Skeletal muscle cell (primary cell): ENCODE results near the gene TET2.

ENCODE experiments used
- DNase-seq: peaks from one replicate; pipeline ENCODE4 v3.0.0-alpha.2; 2010; ENCODE audit warnings: low read depth
- H3K4me3 ChIP-seq: 2 replicates; pipeline ENCODE4 v1.5.1; 2011; ENCODE audit warnings: low read depth, mild to moderate bottlenecking, control low read depth, low read length, moderate library complexity

Gene TET2

DNA sequence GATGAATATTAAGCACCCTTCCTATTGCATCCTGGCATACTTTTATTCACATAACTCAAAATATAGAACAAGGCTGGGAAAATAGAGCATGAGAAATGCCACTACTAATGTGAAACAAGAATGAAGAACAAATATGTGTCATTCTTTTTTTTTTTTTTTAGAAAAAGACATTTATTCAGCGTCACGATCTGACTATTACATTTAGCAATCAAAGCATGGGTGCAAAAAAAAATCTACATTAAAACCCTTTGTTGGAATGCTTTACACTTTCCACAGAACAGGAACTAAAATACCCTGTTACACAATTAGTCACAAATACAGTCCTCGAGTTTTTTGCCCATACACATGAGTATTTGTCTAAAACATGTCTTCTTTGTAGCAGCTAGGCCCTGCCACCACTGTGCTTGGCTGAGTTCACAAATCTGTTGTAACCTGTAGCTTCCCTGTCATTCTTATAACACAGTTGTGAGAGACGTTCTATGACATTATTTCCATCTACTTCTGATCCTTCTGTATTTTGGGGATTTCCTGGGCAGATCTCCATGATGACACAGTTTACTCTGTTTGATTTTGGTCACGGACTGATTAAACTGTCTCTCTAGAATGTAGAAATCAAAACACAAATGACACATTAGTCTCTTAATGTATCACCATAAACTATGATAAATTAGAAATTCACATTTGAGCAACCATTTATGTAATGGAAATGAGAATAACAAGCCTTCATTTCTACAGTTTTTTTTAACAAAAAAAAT lies 9.4 kb upstream of the TET2 start:
- no peak overlapping the region for H3K4me3 ChIP-seq
- no peak for DNase-seq

DNA sequence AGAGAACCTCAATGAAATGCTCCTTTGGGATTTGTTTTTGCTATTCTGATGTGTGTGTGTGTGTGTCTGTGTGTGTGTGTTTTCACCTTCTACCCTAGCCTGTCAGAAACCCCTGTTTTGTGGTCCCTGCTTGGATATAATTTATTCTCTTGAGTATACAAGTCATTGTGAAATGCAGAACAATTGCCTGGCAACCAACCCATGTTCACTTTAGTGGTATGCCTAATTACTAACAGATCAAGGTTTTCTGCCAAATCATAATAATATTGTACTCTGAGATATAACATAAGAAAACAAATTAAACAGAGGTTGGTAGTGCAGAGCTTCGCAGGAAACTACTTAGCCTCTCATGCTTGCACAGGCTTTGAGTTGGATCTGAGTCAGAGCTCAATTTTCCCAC lies 7.0 kb upstream of the TET2 start:
- peak; percentile 70 for DNase-seq
- H3K4me3 ChIP-seq, result no peak overlapping the region

DNA sequence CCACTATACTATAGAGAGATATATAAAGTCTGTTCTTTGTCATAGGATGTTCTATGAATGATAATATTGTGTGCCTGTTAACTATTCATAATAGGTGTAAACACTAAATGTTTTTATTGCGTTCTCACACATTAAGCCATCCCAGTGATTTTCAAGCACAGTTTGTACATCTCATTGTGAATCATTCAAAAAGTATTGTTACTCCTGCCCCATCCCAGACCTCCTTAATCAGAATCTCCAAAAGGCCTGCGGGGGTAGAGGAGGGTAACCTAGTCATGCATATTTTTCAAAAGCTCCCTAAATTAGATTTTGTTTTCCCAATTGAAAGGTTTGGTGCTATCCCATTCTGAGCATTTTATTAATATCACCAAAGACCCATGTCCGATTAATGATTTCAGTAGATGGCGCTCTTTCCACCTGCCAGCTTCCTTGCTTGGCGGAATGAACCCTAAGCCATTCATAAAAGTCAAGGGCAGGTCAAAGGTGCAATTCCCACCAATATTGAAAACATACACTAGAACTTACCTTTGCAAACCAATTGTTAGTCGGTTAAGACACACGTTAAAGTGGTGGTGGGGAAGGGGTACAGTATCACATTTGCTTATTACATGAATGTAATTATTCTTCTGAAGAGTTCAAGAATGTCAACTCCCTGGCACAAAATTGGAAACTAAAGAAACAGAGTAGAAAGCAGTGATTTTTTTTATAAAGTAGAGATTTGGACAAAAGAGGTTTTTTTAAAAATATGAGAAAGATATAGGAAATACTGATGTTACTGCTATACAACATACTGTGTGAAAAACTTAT lies 5.8 kb upstream of the TET2 start:
- H3K4me3 ChIP-seq, result no peak overlapping the region
- no peak for DNase-seq

DNA sequence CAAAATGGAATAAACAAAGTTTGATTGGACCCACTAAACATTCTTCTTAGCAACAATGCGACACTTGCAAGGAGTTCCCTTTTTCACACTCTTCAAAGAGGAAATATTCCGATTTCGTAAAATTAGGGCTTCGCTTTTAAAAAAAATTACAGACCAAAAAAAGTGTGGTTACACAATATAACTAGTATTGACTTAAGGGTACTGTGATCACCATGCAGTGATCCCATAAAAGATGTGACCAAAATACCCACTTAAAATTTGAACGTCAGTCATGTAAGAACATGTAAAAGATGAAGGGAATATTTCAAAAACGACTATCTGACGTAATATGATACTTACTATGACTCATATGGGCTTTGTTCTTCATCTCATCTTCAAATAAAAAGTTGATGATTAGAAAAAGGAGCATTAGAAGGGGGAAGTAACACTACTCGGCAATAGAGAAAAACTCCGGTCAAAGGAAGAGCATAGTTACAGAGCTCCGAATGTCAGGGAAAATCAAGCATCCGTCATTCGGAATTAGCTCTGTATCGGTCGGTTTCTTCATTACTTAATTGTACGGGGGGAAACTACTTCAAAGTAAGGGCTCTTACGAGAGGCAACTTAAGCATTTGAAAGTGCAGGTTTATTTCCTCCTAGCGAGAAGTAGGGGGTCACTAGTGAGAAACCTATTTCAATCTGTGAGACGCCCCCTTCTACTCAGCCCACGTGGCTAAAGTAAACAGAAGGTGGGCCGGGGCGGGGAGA lies 1.3 kb upstream of the TET2 start:
- DNase-seq, result no peak

DNA sequence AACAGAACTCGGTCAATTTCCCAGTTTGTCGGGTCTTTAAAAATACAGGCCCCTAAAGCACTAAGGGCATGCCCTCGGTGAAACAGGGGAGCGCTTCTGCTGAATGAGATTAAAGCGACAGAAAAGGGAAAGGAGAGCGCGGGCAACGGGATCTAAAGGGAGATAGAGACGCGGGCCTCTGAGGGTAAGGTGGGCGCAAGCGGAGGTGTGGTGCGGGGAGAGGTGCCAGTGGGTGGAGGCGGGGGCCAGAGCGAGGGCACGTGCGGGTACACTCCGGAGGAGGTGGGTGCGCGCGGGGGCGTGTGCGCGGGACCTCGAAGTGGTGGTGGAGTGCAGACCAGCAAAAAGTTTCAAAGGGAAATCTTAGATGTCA lies 787 bp upstream of the TET2 start:
- DNase-seq, result no peak
- peak overlapping the region; percentile 96 for H3K4me3 ChIP-seq

More for the DNA sequence above, 1.3 kb upstream of the TET2 start:
- peak overlapping the region; percentile 96 for H3K4me3 ChIP-seq

DNA sequence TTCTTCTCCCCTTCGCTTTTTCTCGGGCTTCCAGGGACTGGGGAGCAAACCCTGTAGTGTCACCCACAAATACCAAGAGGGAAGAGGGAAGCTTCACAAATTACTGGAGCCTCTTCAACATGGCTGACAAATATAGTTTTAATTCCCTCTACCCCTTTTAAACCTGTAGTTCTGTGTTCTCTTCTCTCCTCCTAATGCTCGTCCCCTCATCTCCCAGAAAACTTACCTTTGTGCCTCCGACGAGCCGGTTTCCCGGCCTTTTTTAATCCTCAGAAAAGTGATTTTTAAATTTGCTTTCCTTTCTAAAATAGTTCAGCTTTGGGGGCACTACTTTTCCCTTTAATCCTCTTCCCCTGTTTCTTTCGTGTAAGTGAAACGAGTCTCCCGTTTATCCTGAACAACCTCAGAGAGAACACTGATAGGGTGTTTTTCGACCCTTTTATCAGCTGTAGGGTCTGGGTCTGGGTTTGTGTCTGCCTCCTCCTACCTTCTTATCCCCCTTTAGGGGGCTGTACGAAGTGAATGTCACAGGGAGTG lies 408 bp downstream of the TET2 start:
- H3K4me3 ChIP-seq, result peak overlapping the region; percentile 96
- no peak for DNase-seq

DNA sequence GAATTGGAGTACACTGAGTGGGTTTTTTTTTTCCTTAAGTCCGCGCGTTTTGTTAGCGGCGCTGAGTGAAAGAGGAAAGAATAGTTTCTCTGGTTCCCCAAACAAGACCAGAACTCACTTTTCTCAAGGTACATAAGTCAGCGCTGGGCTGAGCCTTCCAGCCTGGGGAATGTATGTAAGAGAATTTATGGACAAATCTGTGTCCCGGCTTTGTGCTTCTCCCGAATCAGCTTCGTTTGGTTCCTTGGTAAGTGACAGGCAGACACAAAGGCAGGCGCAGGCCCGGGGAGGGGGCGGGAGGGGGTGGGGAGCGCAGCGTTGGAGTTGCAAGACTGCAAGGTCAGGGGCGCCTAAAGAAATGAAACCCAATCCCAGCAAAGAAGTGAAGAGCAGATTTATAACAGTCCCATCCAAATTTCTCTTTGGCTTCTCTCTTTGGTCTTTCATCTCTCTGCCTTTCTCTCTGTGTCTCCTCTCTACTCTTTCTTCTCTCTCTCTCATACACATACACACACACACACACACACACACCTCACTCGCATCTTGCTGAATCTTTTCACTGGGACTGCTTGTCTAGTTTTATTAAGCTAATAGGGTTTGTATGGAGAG lies 981 bp downstream of the TET2 start:
- DNase-seq, result no peak
- peak overlapping the region; percentile 96 for H3K4me3 ChIP-seq

DNA sequence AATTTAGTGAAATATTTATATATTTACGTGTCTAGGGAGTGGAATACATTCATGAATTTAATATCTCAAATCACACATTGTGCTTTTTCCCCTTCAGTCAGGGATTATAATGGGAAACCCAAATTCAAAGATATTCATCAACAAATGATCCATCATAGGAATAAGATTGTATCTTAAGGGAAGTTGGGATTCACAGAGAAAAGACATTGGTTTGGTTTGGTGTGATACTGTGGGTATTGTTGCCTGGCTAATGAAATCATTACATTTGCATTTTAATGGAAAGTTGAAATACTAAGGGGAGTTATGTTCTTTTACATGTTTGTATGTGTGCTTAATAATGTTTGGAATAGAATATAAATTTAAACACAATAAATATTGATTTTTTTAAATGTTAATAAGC lies 1.7 kb downstream of the TET2 start:
- H3K4me3 ChIP-seq, result peak overlapping the region; percentile 96
- DNase-seq, result no peak

DNA sequence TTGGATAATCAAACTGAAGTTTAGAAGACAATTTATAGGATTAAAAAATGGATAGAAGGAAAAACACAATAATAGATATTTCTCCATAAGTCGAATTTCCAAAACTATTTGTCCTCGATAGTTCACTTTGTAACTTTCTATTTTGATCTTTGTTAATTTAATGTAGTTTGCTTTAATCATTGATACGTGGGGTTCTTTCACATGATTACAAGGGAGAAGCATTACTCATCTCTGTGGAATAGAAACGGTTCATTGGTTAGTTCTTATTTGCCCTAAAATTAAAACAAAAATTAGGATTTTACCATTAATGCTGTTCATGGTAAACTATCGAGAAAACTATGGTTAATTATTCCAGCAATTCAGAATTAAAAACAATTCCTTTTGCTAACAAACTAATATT lies 2.1 kb downstream of the TET2 start:
- DNase-seq, result no peak
- H3K4me3 ChIP-seq, result peak overlapping the region; percentile 96

DNA sequence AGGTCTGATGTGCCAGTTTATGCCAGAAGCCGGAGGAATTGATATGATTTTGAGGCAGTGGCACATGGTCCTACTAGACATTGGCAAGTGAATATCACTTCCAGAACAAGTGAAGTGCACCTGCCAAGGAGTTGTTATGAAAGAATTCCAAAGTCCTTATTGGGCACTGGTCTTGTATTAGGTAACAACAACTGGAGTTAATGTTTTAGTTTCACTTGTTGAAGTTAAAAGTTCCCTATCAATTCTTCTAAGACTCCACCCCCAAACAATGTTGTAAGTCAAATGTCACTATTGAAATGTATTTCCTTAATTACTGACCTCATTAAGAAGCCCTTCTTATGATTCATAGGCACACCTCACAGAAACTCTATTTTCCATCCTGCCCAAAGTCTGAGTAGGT lies 3.1 kb downstream of the TET2 start:
- no peak overlapping the region for H3K4me3 ChIP-seq

DNA sequence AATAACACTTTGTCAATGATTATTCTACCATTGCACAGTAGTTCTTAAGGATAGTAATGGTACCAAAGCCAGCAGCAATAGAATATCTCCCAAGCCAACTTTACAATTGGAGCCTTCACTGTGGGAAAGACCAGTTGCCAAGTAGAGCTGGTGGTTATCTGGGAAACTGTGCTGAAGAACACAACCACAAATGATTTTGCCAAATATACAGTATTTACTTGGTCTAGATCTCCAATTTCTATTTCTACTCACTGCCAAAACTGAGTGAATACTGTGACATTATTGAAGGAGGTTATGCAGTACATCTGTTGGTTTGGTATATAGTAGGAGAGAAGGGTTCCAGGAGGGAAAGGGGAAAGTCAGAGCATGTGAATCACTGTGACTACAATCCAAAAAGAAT lies 3.8 kb downstream of the TET2 start:
- DNase-seq, result no peak
- no peak overlapping the region for H3K4me3 ChIP-seq

More for the DNA sequence above, 3.1 kb downstream of the TET2 start:
- DNase-seq, result no peak

DNA sequence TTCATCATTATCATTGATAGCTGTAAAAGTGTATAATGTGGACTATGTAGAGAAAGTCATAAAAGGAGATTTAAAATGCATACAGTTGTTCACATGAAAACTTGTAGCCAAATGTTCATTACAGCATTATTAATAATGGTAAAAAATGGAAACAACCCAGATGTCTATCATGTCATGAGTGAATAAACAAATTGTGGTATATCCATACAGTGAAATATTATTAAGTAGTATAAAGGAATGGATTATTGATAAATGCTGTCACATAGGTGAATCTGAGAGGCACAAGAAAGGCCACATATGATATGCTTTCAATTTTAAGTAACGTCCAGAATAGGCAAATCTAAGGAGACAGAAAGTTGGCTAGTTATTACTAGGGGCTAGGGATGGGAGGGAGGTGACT lies 7.1 kb downstream of the TET2 start:
- H3K4me3 ChIP-seq, result no peak overlapping the region
- DNase-seq, result no peak

DNA sequence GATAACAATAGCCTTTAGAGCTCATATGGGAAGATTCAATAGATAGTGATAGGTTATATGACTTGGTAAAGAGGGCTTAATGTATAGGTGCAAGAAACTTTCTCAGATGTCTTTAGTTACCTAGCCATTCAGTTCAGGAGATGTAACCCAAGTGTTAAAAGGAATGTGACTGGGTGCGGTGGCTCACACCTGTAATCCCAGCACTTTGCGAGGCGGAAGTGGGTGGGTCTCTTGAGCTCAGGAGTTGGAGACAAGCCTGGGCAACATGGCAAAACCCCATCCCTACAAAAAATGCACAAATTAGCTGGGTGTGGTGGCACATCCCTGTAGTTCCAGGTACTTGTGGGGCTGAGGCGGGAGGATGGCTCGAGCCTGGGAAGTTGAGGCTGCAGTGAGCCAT lies 7.9 kb downstream of the TET2 start:
- H3K4me3 ChIP-seq, result no peak overlapping the region
- DNase-seq, result no peak

DNA sequence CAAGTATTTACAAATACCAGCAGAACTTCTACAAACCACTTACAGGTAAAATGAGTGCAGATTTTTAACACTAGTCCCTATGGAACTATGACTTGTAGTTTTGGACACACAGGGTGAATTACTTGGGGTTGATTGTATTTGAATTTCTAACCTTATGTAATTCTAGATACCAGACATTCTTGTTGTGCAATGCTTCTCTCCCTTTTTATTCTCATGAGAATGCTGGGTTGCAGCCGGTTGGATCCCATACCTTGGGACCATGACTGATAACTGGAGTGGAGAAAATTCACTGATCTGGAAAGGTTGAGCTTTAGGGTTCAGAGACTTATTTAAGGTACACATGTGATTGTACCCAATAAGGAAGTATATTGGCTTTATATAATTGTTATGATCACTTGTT lies 8.8 kb downstream of the TET2 start:
- no peak for DNase-seq
- H3K4me3 ChIP-seq, result no peak overlapping the region

DNA sequence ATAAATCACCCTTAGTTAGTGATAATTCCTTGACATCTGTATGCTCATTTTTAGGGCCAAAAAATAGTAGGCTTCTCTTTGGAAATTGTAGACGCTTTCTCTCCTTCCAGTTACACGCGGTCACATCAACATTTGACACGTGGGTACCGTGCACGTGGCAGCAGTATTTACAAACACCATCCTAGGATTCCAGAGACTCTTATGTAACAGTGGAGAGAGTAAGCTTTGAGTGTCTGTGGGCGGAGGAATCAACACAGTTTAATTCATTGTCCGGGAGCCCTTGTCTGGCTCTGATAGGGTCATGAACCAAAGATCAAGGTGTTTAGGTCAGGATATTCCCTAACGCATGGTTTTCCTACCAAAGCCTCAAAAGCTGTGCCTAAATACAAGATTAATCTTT lies 12.2 kb downstream of the TET2 start:
- no peak overlapping the region for H3K4me3 ChIP-seq
- no peak for DNase-seq

DNA sequence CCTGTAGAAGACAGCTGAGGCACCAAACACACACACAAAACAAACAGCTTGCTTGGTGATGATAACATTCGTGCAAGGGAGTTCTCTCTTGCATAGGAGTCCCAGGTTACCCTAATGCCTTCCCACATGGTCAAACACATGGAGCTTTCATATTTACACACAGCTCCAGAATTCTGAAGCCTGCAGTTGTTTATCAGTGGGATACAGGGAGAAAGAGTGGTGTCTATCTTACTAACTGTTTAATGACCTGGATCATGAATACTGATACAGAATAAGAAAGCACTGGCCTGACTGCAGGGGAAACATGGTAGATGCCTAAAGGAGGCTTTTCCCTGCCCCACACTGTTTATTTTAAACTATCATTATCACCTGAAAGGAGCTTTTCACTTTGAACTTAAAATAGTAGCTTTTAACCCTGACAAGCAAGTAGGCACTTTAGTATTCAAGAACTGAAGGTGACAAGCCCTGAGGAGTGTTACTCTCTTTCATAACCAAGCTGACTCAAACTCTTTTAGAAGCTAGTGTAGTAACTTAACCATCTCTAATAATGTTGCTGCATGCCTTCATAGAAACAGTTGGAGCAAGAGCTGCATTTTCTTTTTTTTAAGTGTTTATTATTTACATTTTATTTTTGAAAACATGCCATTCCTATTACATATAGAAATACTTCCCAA lies 15.6 kb downstream of the TET2 start:
- no peak overlapping the region for H3K4me3 ChIP-seq
- no peak for DNase-seq

DNA sequence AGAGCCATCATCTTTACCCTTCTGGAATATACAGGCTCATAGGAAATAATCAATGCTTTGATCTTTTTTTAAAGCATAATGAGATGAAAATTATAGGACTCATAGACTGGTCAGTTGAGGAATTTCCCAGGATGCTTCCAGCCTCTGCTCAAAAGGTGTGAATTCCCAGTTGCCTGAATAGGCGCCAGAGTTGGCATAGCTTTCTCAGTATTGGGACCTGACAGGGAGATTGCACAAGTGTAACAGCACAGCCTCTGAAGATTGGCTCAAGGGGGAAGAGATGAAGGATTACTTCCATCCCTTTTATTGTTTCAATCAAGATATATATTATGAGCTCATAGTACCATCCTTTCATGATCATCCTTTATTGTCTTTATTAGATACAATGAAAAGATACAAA lies 17.9 kb downstream of the TET2 start:
- no peak overlapping the region for H3K4me3 ChIP-seq
- no peak for DNase-seq

DNA sequence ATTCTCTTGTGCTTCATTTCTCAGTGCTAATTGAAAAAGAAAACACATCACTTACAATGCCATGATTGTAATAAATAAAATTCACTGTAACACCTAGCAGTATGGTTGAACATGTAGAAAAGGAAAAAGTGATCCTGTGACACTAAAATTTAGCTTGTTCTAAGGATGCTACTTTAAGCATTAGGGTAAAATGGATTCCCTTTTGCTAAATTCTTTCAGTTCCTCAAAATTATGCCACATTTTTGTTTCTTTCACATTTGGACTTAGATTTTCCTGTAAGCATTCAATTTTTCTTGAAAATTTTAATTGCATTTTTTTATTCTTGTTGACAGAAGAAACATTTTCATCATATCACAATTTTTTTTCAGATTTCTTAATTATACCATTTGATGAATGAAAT lies 19.4 kb downstream of the TET2 start:
- DNase-seq, result no peak
- no peak overlapping the region for H3K4me3 ChIP-seq

DNA sequence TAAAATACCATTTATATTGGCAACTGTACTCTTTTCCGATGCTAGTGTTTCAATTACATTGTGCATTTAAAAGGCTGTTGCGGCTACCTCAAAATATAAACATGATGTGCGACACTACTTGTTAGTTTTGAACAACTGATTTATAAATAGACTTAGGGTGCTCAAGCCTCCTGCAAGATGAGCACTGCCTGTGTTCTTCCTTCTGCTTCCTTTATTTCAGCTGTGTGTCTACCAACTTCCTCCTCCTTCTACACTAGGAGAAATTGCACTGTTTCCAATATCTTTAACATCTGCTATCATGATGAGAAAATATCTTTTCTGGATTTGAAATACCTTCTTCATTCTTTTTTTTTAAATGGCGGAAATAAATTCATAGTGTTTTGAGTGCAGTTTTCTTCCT lies 24.0 kb downstream of the TET2 start:
- no peak for DNase-seq
- no peak overlapping the region for H3K4me3 ChIP-seq
